HG03342 (cell line): ENCODE data around the gene C14orf132.

Experiments
- ATAC-seq: cut with Tn5 transposase; IDR thresholded peaks from one replicate; pipeline ENCODE4 v1.9.1; 2021; ENCODE audit warnings: mild to moderate bottlenecking, moderate library complexity; ENCODE audit not compliant: unreplicated experiment

The C14orf132 gene

GRCh38 chr14:96117101-96117897 lies 78.1 kb downstream of the C14orf132 start:
- ATAC-seq, result no peak

GRCh38 chr14:96117960-96118359 lies 78.8 kb downstream of the C14orf132 start:
- no peak for ATAC-seq

GRCh38 chr14:96118391-96118790 lies 79.2 kb downstream of the C14orf132 start:
- ATAC-seq, result no peak

- no peak for ATAC-seq
These were observed 80.8 kb downstream of the C14orf132 start for GRCh38 chr14:96119947-96120346.

GRCh38 chr14:96120392-96120791 lies 81.2 kb downstream of the C14orf132 start:
- ATAC-seq, result no peak

- ATAC-seq, result no peak
These were observed 81.8 kb downstream of the C14orf132 start for GRCh38 chr14:96120941-96121340.

- no peak for ATAC-seq
These were observed 82.7 kb downstream of the C14orf132 start for GRCh38 chr14:96121660-96122395.

- no peak for ATAC-seq
These were observed 83.3 kb downstream of the C14orf132 start for GRCh38 chr14:96122496-96122895.

GRCh38 chr14:96125536-96125935 lies 86.4 kb downstream of the C14orf132 start:
- no peak for ATAC-seq

GRCh38 chr14:96126339-96126782 lies 87.2 kb downstream of the C14orf132 start:
- ATAC-seq, result no peak

- no peak for ATAC-seq
These were observed 87.7 kb downstream of the C14orf132 start for GRCh38 chr14:96126783-96127271.

- no peak for ATAC-seq
These were observed 90.1 kb downstream of the C14orf132 start for GRCh38 chr14:96129128-96129736.

- no peak for ATAC-seq
These were observed 91.2 kb downstream of the C14orf132 start for GRCh38 chr14:96130391-96130790.

- ATAC-seq, result no peak
These were observed 91.7 kb downstream of the C14orf132 start for GRCh38 chr14:96130854-96131253.

- ATAC-seq, result no peak
These were observed 92.7 kb downstream of the C14orf132 start for GRCh38 chr14:96131836-96132235.

GRCh38 chr14:96134508-96134907 lies 95.3 kb downstream of the C14orf132 start:
- no peak for ATAC-seq

GRCh38 chr14:96135285-96135684 lies 96.1 kb downstream of the C14orf132 start:
- ATAC-seq, result no peak

- ATAC-seq, result no peak
These were observed 97.3 kb downstream of the C14orf132 start for GRCh38 chr14:96136371-96137005.

GRCh38 chr14:96138241-96138640 lies 99.1 kb downstream of the C14orf132 start:
- ATAC-seq, result no peak

GRCh38 chr14:96139169-96139568 lies 100.0 kb downstream of the C14orf132 start:
- ATAC-seq, result no peak

- ATAC-seq, result no peak
These were observed 100.7 kb downstream of the C14orf132 start for GRCh38 chr14:96139879-96140278.
